Stimulated activated CD8-positive, alpha-beta memory T cell treated with anti-CD3 and anti-CD28 coated beads, Interleukin-12 subunit alpha, Interleukin-12 subunit beta, amount 100 ng/mL, for 24 hours (primary cell): ENCODE measurements around the gene SCCPDH.
"Not testable (repeated sequence)": the region's sequence is repeated elsewhere in the genome, so short reads cannot be mapped to it uniquely, and the experiment has no call there.

Source experiments
- DNase-seq: peaks from one replicate; pipeline ENCODE4 v3.0.0-alpha.2; 2020; ENCODE audit errors: extremely low read depth

The SCCPDH gene

DNA sequence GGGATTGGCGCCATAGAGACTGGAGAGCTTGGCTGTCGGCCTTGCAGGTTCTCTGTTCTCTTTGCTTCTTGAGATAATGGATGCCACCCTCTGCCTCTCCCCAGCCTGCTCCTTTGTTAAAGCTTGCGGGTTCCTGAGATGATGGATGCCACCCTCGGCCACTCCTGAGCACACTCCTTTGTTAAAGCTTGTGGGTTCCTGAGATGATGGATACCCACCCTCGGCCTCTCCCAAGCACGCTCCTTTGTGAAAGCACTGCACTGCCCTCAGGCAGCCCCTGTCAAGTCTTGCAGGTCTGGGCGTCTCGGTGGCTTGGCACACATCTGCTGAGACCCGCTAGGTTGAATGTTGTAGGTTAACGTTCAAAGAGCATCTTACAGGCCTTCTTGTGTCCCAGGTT is 76.5 kb downstream of the SCCPDH start:
- DNase-seq, result no peak

DNA sequence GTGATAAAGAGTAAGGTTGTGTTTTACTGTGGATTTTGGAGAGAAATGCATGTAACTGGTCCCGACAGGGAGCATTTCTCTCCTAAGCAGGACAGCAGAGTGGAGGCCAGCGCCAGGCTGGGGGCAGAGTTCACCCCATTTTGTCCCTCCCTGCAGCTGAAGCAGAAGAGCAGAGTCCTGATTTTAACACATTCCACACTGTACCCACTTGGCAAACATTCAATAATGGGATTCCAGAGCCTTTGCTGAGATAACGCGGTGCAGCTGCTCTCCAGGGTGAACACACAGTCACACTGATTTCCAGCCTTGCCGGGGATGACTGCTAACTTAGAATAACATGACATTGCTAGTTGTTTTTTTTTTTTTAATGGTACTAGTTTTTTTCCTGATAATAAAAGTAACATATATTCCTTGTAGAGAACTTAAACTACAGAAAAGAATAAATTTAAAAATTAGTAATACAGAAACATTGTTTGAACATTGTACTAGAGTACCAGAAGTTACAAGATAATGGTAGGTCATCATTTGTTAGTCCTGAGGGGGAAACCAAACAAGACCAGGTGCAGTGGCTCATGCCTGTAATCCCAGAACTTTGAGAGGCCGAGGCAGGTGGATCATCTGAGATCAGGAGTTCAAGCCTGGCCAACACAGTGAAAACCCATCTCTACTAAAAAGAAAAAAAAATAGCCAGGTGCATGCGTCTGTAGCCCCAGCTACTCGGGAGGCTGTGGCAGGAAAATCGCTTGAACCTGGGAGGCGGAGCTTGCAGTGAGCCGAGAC is 77.2 kb downstream of the SCCPDH start:
- DNase-seq, result no peak

- no peak for DNase-seq
Observed at GRCh38 chr1:246803373-246803772, 79.2 kb downstream of the SCCPDH start.

- DNase-seq, result no peak
Observed at GRCh38 chr1:246803883-246804282, 79.7 kb downstream of the SCCPDH start.

GRCh38 chr1:246805135-246805716 is 81.0 kb downstream of the SCCPDH start:
- no peak for DNase-seq

GRCh38 chr1:246809473-246809872 is 85.3 kb downstream of the SCCPDH start:
- no peak for DNase-seq

DNA sequence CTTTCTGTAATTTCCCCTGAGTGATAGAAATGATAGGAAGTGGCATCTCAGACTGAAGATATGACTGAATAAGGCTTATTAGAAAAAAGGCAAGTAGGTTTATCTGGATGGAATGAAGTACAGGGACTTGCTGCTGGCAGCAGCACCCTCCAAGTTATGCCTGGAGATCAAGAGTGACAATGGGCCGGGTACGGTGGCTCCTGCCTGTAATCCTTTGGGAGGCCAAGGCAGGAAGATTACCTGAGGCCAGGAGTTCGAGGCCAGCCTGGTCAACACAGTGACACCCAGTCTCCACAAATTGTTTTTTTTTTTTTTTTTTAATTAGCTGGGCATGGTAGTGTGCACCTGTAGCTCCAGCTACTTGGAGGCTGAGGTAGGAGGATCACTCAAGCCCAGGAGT is 87.8 kb downstream of the SCCPDH start:
- DNase-seq, result no peak

DNA sequence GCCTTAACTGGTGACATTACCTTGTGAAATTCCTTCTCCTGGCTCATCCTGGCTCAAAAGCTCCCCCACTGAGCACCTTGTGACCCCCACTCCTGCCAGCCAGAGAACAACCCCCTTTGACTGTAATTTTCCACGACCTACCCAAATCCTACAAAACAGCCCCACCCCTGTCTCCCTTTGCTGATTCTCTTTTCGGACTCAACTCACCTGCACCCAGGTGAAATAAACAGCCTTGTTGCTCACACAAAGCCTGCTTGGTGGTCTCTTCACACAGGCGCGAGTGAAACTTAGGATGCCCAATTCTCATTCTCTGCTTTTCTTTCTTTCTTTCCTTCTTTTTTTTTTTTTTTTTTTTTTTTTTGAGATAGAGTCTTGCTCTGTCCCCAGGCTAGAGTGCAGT is 89.1 kb downstream of the SCCPDH start:
- not testable (repeated sequence) for DNase-seq

- DNase-seq, result no peak
Observed at GRCh38 chr1:246814890-246815289, 90.7 kb downstream of the SCCPDH start.

- no peak for DNase-seq
Observed at GRCh38 chr1:246815693-246816270, 91.6 kb downstream of the SCCPDH start.
